ENCODE measurements around the gene SPEF2. TPM values are rescaled to one million over a fixed set of nuclear protein-coding genes. Genes with fewer than 3 reads are reported as not detected.

The SPEF2 gene
- total RNA-seq, 1 donor from 2014 or later = 2.7 TPM

- Histone ChIP-seq H3K36me3 (no peaks in the 10 kb centered on the region), H3K27ac (replicated peaks) (no peak overlapping the region), H3K27me3 (ENCODE audit: low read depth) (no peaks in the 10 kb centered on the region), H3K4me3 (no peak overlapping the region), H3K9me3 (replicated peaks) (no peaks in the 10 kb centered on the region), H3K4me1 (peaks cover 14% of the 10 kb centered on the region)
- no peak for DNase-seq
- TF ChIP-seq CTCF (IDR thresholded peaks at IDR 0.05; ENCODE audit: borderline replicate concordance) = no peak
- intact Hi-C loops (cut with micrococcal nuclease) = no loop called here
Measured at GRCh38 chr5:35799181-35799580, 181.5 kb downstream of the SPEF2 start.

GRCh38 chr5:35799753-35800152 is 182.1 kb downstream of the SPEF2 start:
- intact Hi-C loops (cut with micrococcal nuclease) = no loop called here
- Histone ChIP-seq H3K27ac (replicated peaks) (no peak overlapping the region), H3K4me1 (peaks cover 20% of the 10 kb centered on the region), H3K9me3 (replicated peaks) (no peaks in the 10 kb centered on the region), H3K36me3 (no peaks in the 10 kb centered on the region), H3K27me3 (ENCODE audit: low read depth) (no peaks in the 10 kb centered on the region), H3K4me3 (no peak overlapping the region)
- no peak for TF ChIP-seq CTCF (IDR thresholded peaks at IDR 0.05; ENCODE audit: borderline replicate concordance)
- DNase-seq = no peak

GRCh38 chr5:35803191-35803651 is 185.6 kb downstream of the SPEF2 start:
- H3K27ac ChIP-seq (replicated peaks) = no peak overlapping the region
- DNase-seq = peak; percentile 15

GRCh38 chr5:35804201-35804653 is 186.6 kb downstream of the SPEF2 start:
- no peak for DNase-seq
- Histone ChIP-seq H3K27me3 (ENCODE audit: low read depth) (no peaks in the 10 kb centered on the region), H3K4me1 (peaks cover 20% of the 10 kb centered on the region), H3K36me3 (no peaks in the 10 kb centered on the region), H3K4me3 (no peak overlapping the region), H3K27ac (replicated peaks) (no peak overlapping the region), H3K9me3 (replicated peaks) (no peaks in the 10 kb centered on the region)
- no peak for TF ChIP-seq CTCF (IDR thresholded peaks at IDR 0.05; ENCODE audit: borderline replicate concordance)
- intact Hi-C loops (cut with micrococcal nuclease) = no loop called here

More at GRCh38 chr5:35803191-35803651, 185.6 kb downstream of the SPEF2 start:
- intact Hi-C loops (cut with micrococcal nuclease) = no loop called here
- Histone ChIP-seq H3K4me1 (peaks cover 20% of the 10 kb centered on the region), H3K27me3 (ENCODE audit: low read depth) (no peaks in the 10 kb centered on the region), H3K9me3 (replicated peaks) (no peaks in the 10 kb centered on the region), H3K36me3 (no peaks in the 10 kb centered on the region), H3K4me3 (no peak overlapping the region)
- TF ChIP-seq CTCF (IDR thresholded peaks at IDR 0.05; ENCODE audit: borderline replicate concordance) = no peak

GRCh38 chr5:35804841-35805240 is 187.2 kb downstream of the SPEF2 start:
- Histone ChIP-seq H3K27ac (replicated peaks) (no peak overlapping the region), H3K27me3 (ENCODE audit: low read depth) (no peaks in the 10 kb centered on the region), H3K36me3 (no peaks in the 10 kb centered on the region), H3K4me3 (no peak overlapping the region), H3K9me3 (replicated peaks) (no peaks in the 10 kb centered on the region), H3K4me1 (peaks cover 20% of the 10 kb centered on the region)
- TF ChIP-seq CTCF (IDR thresholded peaks at IDR 0.05; ENCODE audit: borderline replicate concordance) = no peak
- intact Hi-C loops (cut with micrococcal nuclease) = no loop called here
- DNase-seq = no peak
